PFSK-1 (cell line): ENCODE results near the gene MYH14.

Experiments used
- FOXP2 ChIP-seq: optimal IDR thresholded peaks from 2 replicates; pipeline ENCODE3; 2011; ENCODE audit warnings: borderline replicate concordance, control low read depth, inconsistent platforms; ENCODE audit not compliant: insufficient read depth; ENCODE audit errors: extremely low read length, extremely low read depth
- POLR2AphosphoS5 ChIP-seq: IDR thresholded peaks from 2 replicates; pipeline ENCODE4 v1.6.1; 2012; ENCODE audit warnings: low read depth, mild to moderate bottlenecking, control low read depth, low read length, moderate library complexity
- SIN3A ChIP-seq: IDR thresholded peaks from 2 replicates; pipeline ENCODE4 v1.6.1; 2012; ENCODE audit warnings: mild to moderate bottlenecking, low read length, moderate library complexity, borderline replicate concordance; ENCODE audit not compliant: insufficient read depth
- TAF1 ChIP-seq: IDR thresholded peaks from 2 replicates; pipeline ENCODE4 v1.6.1; 2012; ENCODE audit warnings: low read length, control low read depth, borderline replicate concordance; ENCODE audit not compliant: insufficient read depth
- TF ChIP-seq, protein P1 (sequence below), 2 experiments: IDR thresholded peaks; 2 replicates each; pipeline versions ENCODE4 v1.6.1 to v1.8.0; 2011 to 2012; ENCODE audit warnings: low read depth in 2 of 2, low read length in 2 of 2, control low read depth in 1 of 2, inconsistent platforms in 1 of 2, mild to moderate bottlenecking in 1 of 2, moderate library complexity in 1 of 2; ENCODE audit not compliant: insufficient read depth in 1 of 2

Gene MYH14

DNA sequence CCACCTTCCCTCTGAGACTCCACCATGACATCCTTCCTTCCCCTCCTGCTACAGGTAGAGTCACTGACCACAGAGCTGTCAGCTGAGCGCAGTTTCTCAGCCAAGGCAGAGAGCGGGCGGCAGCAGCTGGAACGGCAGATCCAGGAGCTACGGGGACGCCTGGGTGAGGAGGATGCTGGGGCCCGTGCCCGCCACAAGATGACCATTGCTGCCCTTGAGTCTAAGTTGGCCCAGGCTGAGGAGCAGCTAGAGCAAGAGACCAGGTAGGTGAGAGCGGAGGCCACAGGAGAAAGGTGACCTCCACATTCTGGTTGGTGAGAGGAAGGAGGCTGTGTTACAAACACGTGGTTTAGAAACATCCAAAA lies 98.2 kb downstream of the MYH14 start:
- no peak for TF ChIP-seq TAF1
- TF ChIP-seq, protein P1, sequence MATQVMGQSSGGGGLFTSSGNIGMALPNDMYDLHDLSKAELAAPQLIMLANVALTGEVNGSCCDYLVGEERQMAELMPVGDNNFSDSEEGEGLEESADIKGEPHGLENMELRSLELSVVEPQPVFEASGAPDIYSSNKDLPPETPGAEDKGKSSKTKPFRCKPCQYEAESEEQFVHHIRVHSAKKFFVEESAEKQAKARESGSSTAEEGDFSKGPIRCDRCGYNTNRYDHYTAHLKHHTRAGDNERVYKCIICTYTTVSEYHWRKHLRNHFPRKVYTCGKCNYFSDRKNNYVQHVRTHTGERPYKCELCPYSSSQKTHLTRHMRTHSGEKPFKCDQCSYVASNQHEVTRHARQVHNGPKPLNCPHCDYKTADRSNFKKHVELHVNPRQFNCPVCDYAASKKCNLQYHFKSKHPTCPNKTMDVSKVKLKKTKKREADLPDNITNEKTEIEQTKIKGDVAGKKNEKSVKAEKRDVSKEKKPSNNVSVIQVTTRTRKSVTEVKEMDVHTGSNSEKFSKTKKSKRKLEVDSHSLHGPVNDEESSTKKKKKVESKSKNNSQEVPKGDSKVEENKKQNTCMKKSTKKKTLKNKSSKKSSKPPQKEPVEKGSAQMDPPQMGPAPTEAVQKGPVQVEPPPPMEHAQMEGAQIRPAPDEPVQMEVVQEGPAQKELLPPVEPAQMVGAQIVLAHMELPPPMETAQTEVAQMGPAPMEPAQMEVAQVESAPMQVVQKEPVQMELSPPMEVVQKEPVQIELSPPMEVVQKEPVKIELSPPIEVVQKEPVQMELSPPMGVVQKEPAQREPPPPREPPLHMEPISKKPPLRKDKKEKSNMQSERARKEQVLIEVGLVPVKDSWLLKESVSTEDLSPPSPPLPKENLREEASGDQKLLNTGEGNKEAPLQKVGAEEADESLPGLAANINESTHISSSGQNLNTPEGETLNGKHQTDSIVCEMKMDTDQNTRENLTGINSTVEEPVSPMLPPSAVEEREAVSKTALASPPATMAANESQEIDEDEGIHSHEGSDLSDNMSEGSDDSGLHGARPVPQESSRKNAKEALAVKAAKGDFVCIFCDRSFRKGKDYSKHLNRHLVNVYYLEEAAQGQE (IDR thresholded peaks at IDR 0.05; ENCODE audit: insufficient read depth in 1 of 2, low read depth in 2 of 2, low read length in 2 of 2) = no peak
- TF ChIP-seq FOXP2 = no peak
- TF ChIP-seq SIN3A = no peak
- TF ChIP-seq POLR2AphosphoS5 = no peak

DNA sequence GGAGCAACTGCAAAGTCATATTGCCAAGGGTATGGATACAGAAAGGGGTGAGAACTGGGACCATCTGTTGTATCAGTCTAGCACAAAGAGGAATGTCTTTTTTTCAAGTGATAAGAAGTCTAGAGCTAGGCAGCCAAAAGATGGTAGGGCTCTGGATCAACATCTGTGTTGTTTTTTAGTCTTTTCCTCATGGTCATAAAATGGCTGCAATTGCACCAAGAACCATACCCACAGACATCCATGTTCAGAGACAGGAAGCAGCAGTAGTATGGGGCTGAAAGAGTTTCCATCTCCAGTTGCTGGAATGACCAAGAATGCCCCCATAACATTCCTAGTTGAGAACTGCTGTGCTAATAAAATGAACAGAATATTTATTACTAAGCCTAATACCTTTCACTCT lies 100.1 kb downstream of the MYH14 start:
- no peak for TF ChIP-seq POLR2AphosphoS5
- TF ChIP-seq TAF1 = no peak
- TF ChIP-seq FOXP2 = no peak
- no peak for TF ChIP-seq SIN3A
- TF ChIP-seq, protein P1 (IDR thresholded peaks at IDR 0.05; ENCODE audit: insufficient read depth in 1 of 2, low read depth in 2 of 2, low read length in 2 of 2) = no peak

DNA sequence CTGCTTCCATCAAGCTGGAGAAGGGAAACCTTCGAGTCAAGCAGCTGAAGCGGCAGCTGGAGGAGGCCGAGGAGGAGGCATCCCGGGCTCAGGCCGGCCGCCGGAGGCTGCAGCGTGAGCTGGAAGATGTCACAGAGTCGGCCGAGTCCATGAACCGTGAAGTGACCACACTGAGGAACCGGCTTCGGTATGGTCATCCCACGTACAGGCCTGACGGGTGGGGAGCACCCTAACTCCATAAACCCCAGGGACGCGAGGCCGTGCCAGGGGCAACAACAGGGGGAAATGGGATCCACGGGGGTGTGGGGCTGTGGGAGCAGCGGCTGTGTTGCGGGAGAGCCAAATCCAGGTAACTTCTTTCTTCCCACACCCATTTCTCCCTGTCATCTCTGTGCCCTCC lies 105.6 kb downstream of the MYH14 start:
- TF ChIP-seq TAF1 = no peak
- TF ChIP-seq SIN3A = no peak
- no peak for TF ChIP-seq POLR2AphosphoS5
- TF ChIP-seq, protein P1 (IDR thresholded peaks at IDR 0.05; ENCODE audit: insufficient read depth in 1 of 2, low read depth in 2 of 2, low read length in 2 of 2) = no peak
- no peak for TF ChIP-seq FOXP2

DNA sequence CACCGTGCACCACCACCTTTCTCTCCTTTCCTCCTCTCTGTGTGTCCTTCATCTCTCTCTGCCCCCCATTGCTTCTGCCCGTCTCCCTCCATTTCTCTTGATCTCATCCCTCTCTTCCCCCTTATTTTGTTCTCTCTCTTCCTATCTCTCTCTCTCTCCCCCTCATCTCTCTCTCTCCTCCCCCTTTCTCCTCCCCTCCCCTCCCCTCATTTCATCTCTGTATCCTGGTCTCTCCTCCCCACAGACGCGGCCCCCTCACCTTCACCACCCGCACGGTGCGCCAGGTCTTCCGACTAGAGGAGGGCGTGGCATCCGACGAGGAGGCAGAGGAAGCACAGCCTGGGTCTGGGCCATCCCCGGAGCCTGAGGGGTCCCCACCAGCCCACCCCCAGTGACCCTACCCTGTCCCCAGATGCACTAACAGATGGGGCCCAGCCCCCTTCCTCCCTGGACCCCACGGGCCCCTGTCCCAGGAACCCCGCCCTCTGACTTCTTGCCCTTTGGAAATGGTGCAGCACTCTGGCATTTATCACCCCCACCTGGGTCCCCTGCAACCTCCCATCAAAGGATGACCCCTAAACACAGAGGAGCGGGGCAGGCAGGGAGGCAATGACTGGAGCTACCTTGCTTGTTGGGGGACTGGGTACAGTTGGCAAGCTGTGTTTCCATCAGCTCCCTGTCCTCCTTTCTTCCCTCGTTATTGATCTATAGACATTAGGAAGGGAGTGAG lies 106.1 kb downstream of the MYH14 start:
- TF ChIP-seq TAF1 (no peak), SIN3A (no peak), POLR2AphosphoS5 (no peak), FOXP2 (no peak)
- TF ChIP-seq, protein P1 (IDR thresholded peaks at IDR 0.05; ENCODE audit: insufficient read depth in 1 of 2, low read depth in 2 of 2, low read length in 2 of 2) = no peak
